B cell (primary cell): ENCODE data around the gene CD209.

Experiments used
- EZH2 ChIP-seq: IDR thresholded peaks from 2 replicates; pipeline ENCODE4 v1.6.1; 2012; ENCODE audit warnings: borderline replicate concordance, low read depth, mild to moderate bottlenecking, moderate library complexity, low read length; ENCODE audit not compliant: insufficient read depth, poor library complexity, severe bottlenecking
- TF ChIP-seq, protein P1 (sequence below): fragments of 200-600 bp; IDR thresholded peaks from one replicate; pipeline ENCODE4 v1.8.0; 2022; ENCODE audit warnings: antibody characterized with exemption, mild to moderate bottlenecking

DNA sequence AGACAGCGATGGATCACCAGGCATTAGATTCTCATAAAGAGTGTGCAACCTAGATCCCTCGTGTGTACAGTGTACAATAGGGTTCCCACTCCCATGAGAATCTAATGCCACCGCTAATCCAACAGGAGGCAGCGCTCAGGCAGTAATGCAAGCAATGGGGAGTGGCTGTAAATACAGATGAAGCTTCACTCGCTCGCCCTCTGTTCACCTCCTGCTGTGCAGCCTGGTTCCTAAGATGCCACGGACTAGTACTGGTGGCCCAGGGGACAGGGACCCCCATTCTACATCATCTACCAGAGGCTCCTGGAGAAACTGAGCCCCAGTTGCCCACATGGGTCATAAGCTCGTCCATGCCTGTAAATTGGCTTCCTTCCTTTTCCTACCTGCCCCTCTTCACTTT is 23.7 kb upstream of the CD209 start:
- TF ChIP-seq, protein P1, sequence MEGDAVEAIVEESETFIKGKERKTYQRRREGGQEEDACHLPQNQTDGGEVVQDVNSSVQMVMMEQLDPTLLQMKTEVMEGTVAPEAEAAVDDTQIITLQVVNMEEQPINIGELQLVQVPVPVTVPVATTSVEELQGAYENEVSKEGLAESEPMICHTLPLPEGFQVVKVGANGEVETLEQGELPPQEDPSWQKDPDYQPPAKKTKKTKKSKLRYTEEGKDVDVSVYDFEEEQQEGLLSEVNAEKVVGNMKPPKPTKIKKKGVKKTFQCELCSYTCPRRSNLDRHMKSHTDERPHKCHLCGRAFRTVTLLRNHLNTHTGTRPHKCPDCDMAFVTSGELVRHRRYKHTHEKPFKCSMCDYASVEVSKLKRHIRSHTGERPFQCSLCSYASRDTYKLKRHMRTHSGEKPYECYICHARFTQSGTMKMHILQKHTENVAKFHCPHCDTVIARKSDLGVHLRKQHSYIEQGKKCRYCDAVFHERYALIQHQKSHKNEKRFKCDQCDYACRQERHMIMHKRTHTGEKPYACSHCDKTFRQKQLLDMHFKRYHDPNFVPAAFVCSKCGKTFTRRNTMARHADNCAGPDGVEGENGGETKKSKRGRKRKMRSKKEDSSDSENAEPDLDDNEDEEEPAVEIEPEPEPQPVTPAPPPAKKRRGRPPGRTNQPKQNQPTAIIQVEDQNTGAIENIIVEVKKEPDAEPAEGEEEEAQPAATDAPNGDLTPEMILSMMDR, result no peak
- TF ChIP-seq EZH2, result no peak
